ENCODE measurements around the gene ADSL. TPM values are rescaled to one million over a fixed set of nuclear protein-coding genes. Genes with fewer than 3 reads are reported as not detected.

Gene ADSL
- total RNA-seq, 1 donor from 2014 or later, result 120 TPM

DNA sequence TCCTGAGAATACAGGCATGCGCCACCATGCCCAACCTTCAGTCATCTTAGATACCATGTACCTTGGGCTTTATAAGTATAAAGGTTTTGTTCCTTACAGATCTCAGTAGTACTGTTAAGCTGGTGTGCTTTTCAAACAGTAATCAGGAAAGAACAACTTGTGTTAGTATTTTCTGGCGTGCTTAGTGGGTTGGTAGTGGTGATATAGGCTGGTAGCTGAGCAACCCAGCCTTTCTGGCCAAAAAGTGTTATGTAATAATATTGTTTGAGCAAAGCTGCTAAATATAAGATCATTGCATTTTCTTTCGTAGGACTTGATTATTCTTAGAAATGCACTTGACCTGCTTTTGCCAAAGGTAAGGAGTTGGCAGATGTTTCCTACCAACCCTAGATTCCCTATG lies 6.5 kb downstream of the ADSL start:
- TF ChIP-seq, protein P1, sequence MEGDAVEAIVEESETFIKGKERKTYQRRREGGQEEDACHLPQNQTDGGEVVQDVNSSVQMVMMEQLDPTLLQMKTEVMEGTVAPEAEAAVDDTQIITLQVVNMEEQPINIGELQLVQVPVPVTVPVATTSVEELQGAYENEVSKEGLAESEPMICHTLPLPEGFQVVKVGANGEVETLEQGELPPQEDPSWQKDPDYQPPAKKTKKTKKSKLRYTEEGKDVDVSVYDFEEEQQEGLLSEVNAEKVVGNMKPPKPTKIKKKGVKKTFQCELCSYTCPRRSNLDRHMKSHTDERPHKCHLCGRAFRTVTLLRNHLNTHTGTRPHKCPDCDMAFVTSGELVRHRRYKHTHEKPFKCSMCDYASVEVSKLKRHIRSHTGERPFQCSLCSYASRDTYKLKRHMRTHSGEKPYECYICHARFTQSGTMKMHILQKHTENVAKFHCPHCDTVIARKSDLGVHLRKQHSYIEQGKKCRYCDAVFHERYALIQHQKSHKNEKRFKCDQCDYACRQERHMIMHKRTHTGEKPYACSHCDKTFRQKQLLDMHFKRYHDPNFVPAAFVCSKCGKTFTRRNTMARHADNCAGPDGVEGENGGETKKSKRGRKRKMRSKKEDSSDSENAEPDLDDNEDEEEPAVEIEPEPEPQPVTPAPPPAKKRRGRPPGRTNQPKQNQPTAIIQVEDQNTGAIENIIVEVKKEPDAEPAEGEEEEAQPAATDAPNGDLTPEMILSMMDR (conservative IDR thresholded peaks at IDR 0.05), result no peak
- Mint-ChIP-seq H3K4me1 (peaks cover 3% of the 10 kb centered on the region), H3K27me3 (ENCODE audit: low read depth) (no peaks in the 10 kb centered on the region), H3K9me3 (no peaks in the 10 kb centered on the region), H3K4me3 (no peak overlapping the region), H3K27ac (ENCODE audit: unreplicated experiment) (no peak overlapping the region), H3K36me3 (ENCODE audit: low read depth) (peaks cover 12% of the 10 kb centered on the region)
- no peak for DNase-seq (ENCODE audit: low read depth, low spot score)

DNA sequence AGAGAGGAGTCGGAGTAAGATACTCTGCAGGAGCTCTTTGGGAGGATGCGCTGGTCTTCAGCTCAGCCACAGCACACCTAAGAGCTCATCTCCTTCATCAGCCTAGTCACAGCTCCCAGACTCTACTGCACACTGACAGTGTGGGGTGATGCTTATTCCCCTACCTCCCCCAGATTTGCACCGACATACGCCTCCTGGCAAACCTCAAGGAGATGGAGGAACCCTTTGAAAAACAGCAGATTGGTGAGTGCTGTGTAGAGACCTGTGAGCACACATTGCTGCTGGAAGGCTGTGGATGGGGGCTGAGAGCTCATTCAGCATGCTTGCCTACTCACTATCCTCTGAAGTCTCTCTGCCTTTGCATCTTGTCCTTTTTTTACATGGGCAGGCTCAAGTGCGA lies 14.8 kb downstream of the ADSL start:
- no peak overlapping the region for H3K4me3 Mint-ChIP-seq
- TF ChIP-seq, protein P1 (conservative IDR thresholded peaks at IDR 0.05), result no peak
- H3K27ac Mint-ChIP-seq (ENCODE audit: unreplicated experiment), result no peak overlapping the region
- H3K9me3 Mint-ChIP-seq, result no peaks in the 10 kb centered on the region
- H3K27me3 Mint-ChIP-seq (ENCODE audit: low read depth), result no peaks in the 10 kb centered on the region
- H3K36me3 Mint-ChIP-seq (ENCODE audit: low read depth), result peaks cover 38% of the 10 kb centered on the region
- DNase-seq (ENCODE audit: low read depth, low spot score), result no peak
- no peaks in the 10 kb centered on the region for H3K4me1 Mint-ChIP-seq

DNA sequence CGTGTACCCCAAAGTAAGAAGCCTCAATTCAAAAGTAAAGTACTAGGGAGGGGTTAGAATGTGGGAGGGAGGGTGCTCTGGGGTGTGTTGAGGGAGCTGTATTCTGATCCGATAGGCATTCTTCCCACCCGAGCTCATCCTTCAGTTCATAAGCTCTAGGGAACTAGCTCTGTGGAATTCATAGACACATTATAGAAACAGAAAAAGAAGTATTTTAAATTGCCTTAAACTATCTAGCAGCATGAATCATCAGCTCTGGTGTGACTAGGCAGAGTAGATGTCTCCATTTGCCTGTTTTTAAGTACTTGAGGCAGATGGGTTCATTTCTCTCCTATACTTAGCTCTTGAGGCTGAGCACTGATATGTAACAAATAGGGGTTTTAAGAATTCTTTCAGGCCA lies 16.8 kb downstream of the ADSL start:
- peaks cover 37% of the 10 kb centered on the region for H3K36me3 Mint-ChIP-seq (ENCODE audit: low read depth)
- no peaks in the 10 kb centered on the region for H3K27me3 Mint-ChIP-seq (ENCODE audit: low read depth)
- no peak overlapping the region for H3K27ac Mint-ChIP-seq (ENCODE audit: unreplicated experiment)
- no peaks in the 10 kb centered on the region for H3K4me1 Mint-ChIP-seq
- H3K9me3 Mint-ChIP-seq, result no peaks in the 10 kb centered on the region
- no peak overlapping the region for H3K4me3 Mint-ChIP-seq
- TF ChIP-seq, protein P1 (conservative IDR thresholded peaks at IDR 0.05), result no peak
- no peak for DNase-seq (ENCODE audit: low read depth, low spot score)

DNA sequence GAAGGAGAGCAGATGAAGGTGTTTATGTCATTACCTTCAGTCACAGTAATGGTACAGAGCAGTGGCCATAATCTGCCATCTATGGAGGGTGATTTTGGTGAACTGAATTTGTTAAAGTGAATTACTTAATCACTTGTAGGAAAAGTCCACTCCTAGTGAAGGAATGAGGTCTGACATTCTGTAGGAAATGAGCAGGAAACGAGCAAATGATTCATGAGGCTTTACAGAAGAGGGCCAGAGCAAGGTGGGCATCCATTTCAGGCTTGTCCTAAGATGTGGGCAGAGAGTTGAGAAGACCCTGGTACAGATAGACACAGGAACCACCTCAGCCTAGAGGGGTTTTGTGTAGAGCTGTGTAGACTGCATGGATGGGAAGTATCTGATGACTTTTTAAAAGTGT lies 18.1 kb downstream of the ADSL start:
- DNase-seq (ENCODE audit: low read depth, low spot score), result no peak
- TF ChIP-seq, protein P1 (conservative IDR thresholded peaks at IDR 0.05), result no peak
- Mint-ChIP-seq H3K36me3 (ENCODE audit: low read depth) (peaks cover 37% of the 10 kb centered on the region), H3K27ac (ENCODE audit: unreplicated experiment) (no peak overlapping the region), H3K27me3 (ENCODE audit: low read depth) (no peaks in the 10 kb centered on the region), H3K4me1 (no peaks in the 10 kb centered on the region), H3K4me3 (no peak overlapping the region), H3K9me3 (no peaks in the 10 kb centered on the region)

DNA sequence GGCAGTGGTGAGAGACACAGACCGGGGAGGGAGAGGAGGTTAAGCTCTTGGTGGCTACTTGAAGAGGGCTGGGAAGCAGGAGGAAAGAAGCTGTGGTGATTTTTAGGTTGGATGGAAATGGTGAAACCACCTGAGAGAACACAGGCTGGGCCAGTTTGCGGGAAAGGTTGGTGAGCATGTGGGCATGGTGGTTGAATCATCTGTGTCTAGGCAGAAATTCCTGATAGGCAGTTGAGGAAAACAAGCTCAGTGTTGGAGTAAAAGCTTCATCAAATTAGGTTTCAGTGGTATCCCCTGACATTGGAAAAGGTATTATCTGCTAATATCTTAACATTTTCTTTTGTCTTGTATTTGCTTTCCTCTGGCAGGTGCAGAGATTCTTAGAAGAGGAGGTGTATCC lies 19.8 kb downstream of the ADSL start:
- no peak overlapping the region for H3K27ac Mint-ChIP-seq (ENCODE audit: unreplicated experiment)
- TF ChIP-seq, protein P1 (conservative IDR thresholded peaks at IDR 0.05), result no peak

DNA sequence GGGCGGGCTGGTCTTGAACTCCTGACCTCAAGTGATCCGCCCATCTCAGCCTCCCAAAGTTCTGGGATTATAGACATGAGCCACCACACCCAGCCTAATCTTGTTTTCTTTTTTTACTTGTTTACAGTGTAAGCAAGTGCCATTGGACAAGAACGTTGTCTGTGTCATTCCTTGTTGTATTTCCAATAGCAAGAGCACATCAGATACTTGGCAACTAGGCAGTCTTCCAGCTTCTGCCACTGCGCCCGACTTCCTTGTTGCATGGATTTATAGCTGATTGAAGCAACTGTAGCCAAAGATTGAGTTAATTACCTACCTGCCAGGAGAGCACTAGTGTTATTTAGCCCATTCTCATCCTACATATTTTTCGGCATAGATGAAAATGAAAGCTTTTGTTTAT lies 21.0 kb downstream of the ADSL start:
- Mint-ChIP-seq H3K27me3 (ENCODE audit: low read depth) (no peaks in the 10 kb centered on the region), H3K4me1 (peaks cover 8% of the 10 kb centered on the region), H3K27ac (ENCODE audit: unreplicated experiment) (no peak overlapping the region), H3K36me3 (ENCODE audit: low read depth) (peaks cover 26% of the 10 kb centered on the region), H3K9me3 (no peaks in the 10 kb centered on the region), H3K4me3 (no peak overlapping the region)
- TF ChIP-seq, protein P1 (conservative IDR thresholded peaks at IDR 0.05), result no peak
- no peak for DNase-seq (ENCODE audit: low read depth, low spot score)

More for the DNA sequence above, 19.8 kb downstream of the ADSL start:
- no peaks in the 10 kb centered on the region for H3K9me3 Mint-ChIP-seq
- peaks cover 34% of the 10 kb centered on the region for H3K36me3 Mint-ChIP-seq (ENCODE audit: low read depth)
- H3K27me3 Mint-ChIP-seq (ENCODE audit: low read depth), result no peaks in the 10 kb centered on the region
- DNase-seq (ENCODE audit: low read depth, low spot score), result no peak
- H3K4me3 Mint-ChIP-seq, result no peak overlapping the region
- peaks cover 2% of the 10 kb centered on the region for H3K4me1 Mint-ChIP-seq
